HG03095 (cell line): Measurements from ENCODE around the gene HHIP.

Experiments
- ATAC-seq: cut with Tn5 transposase; IDR thresholded peaks from one replicate; pipeline ENCODE4 v1.9.1; 2021; ENCODE audit warnings: moderate library complexity; ENCODE audit not compliant: unreplicated experiment

The HHIP gene

GRCh38 chr4:144701683-144702233 lies 55.8 kb downstream of the HHIP start:
- no peak for ATAC-seq

GRCh38 chr4:144703494-144703893 lies 57.5 kb downstream of the HHIP start:
- no peak for ATAC-seq

DNA sequence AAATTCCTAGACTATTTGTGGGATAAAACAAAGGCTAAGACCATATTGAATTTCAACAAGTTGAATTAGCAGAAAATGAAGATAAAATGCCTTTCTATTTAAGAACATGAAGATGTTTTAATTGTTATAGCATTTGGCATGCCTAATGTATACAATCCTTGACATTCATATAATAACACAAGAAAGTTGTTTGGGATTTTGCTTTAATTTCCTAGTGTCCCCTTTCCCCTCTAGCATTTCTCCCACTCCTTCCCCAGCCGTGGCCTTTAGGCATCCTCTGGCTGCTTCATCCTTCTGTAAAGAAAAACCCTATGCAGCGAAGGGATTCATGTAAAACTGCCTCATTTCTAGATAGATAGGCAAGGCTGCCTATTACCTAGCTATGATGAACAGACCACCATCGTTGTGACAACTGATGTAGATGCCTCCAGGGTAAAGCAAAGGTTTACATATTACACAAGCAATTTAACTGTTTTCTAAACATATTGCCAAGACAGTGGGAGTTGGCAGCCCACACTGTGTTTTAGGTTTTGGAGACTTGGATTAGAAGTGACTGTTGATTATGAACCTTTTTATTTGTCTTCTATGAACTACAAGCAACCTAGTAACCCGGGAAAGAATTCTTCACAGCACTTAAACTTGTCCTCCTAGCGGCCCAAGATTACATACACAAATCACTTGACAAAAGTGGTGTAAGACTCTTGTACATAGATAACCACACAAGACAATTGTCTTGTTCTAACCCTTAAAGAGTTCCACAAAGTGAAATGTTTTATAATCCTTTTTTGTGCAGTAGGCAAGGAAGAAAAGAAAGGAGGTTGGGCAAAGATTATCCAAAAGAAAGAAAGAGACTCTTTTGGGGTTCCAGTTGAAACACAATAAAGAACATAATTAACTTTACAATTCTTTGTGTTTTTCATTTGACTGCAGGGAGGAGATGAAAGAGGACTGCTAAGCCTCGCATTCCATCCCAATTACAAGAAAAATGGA lies 59.9 kb downstream of the HHIP start:
- no peak for ATAC-seq

DNA sequence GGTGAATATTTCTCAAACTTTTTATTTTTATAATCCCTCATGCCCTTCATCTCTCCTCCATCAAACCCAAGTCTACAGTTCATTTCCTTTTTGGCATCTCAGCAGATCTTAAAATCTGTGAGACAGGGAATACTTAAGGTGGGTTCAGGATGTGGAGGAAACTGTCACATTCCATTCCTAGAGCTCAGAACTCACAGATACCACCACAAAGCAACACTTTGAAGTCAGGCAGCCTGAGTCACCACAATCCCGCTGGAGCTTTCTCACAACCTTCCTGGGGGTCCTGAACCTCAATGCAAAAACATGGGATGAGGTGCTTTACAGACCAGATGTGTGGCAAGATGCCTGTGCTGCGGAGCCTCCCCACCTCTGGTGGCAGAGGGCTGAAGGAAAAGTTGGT lies 63.2 kb downstream of the HHIP start:
- ATAC-seq = no peak

GRCh38 chr4:144709793-144710525 lies 64.0 kb downstream of the HHIP start:
- no peak for ATAC-seq

- no peak for ATAC-seq
Observed at GRCh38 chr4:144710526-144710912, 64.6 kb downstream of the HHIP start.

GRCh38 chr4:144711700-144712456 lies 65.9 kb downstream of the HHIP start:
- ATAC-seq = no peak

- no peak for ATAC-seq
Observed at GRCh38 chr4:144712775-144713174, 66.8 kb downstream of the HHIP start.

DNA sequence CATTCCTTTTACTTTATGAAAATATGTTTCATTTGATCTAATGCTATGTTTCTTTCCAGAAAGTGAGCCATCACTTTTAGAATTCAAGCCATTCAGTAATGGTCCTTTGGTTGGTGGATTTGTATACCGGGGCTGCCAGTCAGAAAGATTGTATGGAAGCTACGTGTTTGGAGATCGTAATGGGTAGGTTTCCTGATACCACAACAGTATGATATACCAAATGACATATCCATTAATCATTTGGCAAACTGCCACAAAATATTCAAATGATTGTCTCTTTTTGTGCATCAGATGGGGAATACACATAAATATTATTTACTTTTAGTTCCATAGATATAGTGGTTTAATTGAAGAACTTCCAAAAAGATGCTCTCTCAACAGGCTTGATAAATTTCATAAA lies 68.2 kb downstream of the HHIP start:
- ATAC-seq = no peak

GRCh38 chr4:144715230-144715629 lies 69.3 kb downstream of the HHIP start:
- no peak for ATAC-seq

DNA sequence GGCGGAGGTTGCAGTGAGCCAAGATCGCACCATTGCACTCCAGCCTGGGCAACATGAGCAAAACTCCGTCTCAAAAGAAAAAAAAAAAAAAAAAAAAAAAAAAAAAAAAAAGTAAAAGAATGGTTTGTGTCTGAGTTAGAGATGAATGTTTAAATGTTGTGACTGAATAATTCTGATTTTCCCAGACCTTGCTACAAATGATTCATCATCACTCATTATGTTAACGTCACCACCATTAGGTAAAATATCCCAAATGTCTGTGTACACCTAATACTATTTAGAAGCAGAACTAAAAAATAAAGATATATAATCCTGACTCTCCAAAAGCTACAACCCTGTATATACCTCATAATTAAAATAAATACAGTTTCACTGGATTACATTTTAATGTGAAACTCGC lies 70.8 kb downstream of the HHIP start:
- no peak for ATAC-seq

GRCh38 chr4:144718958-144719512 lies 73.1 kb downstream of the HHIP start:
- ATAC-seq = no peak

GRCh38 chr4:144720491-144720890 lies 74.5 kb downstream of the HHIP start:
- no peak for ATAC-seq

GRCh38 chr4:144721994-144722393 lies 76.0 kb downstream of the HHIP start:
- ATAC-seq = no peak

DNA sequence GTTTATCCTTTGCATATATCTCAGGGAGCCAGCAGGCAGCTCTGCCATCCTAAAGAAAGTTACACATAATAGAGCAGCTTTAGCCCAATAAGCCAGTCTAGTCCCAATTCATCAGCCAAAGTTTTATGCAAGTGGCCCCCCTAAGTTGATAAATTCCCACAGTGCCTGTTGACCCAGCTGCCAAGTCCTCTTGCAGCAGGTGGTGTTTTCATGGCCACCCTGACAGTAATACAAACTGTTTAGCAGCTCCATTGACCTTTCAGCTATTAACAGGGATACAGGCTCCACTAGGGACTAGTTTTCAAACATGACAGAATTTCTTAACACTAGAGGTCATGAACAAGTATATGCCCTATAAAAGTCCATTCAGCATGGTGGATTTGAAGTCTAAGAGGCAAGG lies 77.5 kb downstream of the HHIP start:
- no peak for ATAC-seq

DNA sequence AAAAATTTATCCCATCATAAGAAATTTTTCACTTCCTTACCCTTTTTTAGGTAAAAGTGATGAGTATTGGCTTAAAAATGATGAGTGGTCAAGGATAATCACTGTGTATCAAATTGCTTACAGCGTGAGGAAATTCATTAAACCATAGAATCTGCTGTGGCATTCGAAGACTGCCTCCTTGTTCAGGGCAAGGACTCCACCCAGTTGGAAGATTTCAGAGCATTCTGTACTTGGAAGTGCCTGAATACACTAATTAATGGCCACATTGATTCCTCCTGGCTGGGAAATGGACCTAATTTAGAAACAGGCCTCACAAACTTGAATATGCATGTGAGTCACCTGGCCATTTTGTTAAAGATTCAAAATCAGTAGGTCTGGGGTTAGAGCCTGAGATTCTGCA lies 83.2 kb downstream of the HHIP start:
- ATAC-seq = no peak

DNA sequence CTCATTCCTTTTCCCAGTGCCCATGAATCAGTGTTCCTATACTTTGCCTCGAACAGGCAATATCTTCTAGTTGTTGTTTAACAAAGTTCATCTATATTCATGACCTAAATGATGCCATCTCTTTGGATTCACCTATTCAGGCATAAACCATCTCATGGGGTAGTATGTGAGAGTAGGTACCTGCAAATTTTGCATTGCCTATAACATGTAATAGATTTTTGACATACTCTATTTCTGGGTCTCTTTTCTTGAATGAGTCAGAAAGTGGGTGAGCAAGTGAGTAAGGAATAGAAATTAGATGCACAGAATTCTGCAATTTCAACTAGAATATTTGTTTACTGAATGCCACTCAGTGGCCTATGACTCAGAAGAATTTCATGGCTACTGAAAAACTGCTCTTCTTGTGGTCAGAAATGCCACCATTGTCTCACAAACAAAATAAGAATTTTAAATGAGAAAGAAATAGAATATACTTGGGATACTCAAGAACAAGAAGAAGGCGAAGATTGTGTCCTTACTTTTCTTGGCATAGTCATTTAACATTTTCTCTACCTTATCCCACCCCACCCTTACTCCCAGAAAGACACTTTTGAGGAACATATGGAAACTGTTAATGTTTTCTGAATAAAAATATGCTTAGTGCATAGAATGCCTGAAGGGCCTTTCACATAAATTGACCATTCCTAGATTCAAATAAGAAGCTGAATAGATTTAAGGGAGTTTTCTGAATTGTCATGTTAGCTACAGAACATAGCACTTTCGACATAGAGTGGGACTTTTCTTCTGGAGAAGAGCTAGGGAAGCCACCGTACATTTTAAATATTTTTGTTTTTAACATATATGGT lies 86.8 kb downstream of the HHIP start:
- ATAC-seq = no peak

- ATAC-seq = no peak
Observed at GRCh38 chr4:144733566-144733965, 87.6 kb downstream of the HHIP start.

DNA sequence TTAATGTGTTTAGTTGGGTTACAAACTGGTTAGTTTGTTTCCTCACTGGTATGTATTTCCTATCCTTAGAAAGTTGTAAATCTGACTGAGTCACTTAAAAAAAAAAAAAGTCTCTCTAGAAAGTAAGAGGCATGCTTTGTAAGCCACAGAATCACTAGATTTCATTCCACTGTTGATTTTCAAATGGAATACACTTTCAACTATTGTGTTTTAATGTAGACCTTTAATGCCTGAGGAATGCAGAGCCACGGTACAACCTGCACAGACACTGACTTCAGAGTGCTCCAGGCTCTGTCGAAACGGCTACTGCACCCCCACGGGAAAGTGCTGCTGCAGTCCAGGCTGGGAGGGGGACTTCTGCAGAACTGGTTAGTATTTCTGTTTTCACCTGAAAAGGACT lies 88.6 kb downstream of the HHIP start:
- ATAC-seq = no peak

- ATAC-seq = no peak
Observed at GRCh38 chr4:144738649-144739048, 92.7 kb downstream of the HHIP start.
